Uterus (tissue), 4 donors: ENCODE measurements around the gene SYPL1. TPM values are rescaled to one million over a fixed set of nuclear protein-coding genes. Genes with fewer than 3 reads are reported as not detected.

Experiments used
- DNase-seq, 2 donors: peaks; one replicate each; pipeline ENCODE4 v3.0.0-alpha.2; 2019 to 2020
- H3K27ac ChIP-seq, 2 donors: fragments of 200-600 bp; sonication (generic); 1 replicate in 1 of 2; 2 replicates in 1 of 2; pipeline ENCODE4 v1.5.1; 2016 to 2018
- H3K27me3 ChIP-seq, 2 donors: fragments of 200-600 bp; sonication (generic); one replicate each; pipeline ENCODE4 v1.5.1; 2018 to 2019; ENCODE audit warnings: control low read depth in 1 of 2
- H3K36me3 ChIP-seq, 2 donors: fragments of 200-600 bp; sonication (generic); one replicate each; pipeline ENCODE4 v1.5.1; 2019; ENCODE audit warnings: control low read depth in 1 of 2
- H3K4me1 ChIP-seq, 2 donors: fragments of 200-600 bp; sonication (generic); one replicate each; pipeline ENCODE4 v1.5.1; 2018 to 2019; ENCODE audit warnings: control low read depth in 1 of 2
- H3K4me3 ChIP-seq, 2 donors: fragments of 200-600 bp; sonication (generic); 1 replicate in 1 of 2; 2 replicates in 1 of 2; pipeline ENCODE4 v1.5.1; 2018 to 2019; ENCODE audit warnings: mild to moderate bottlenecking in 1 of 2
- H3K9me3 ChIP-seq, 2 donors: fragments of 200-600 bp; sonication (generic); one replicate each; pipeline ENCODE4 v1.5.1; 2019; ENCODE audit warnings: control low read depth in 1 of 2
- POLR2A ChIP-seq, 2 donors: fragments of 450-650 bp; IDR thresholded peaks; one replicate each; pipeline ENCODE4 v1.6.1; 2016; ENCODE audit warnings: antibody characterized with exemption in 2 of 2, mild to moderate bottlenecking in 1 of 2, moderate library complexity in 1 of 2
- intact Hi-C: fragments of 100-400 bp; cut with DNase I; formaldehyde crosslinking; loops from one replicate; pipeline ENCODE4 v1.15.1; 2023; ENCODE audit warnings: low total_unique reads
- total RNA-seq, 4 donors: library from RNA; depleted of rRNA in 3 of 4; stranded (reverse); fragments of >200 nt in 3 of 4; gene quantifications; one replicate each; pipeline versions ENCODE4 v1.1.0 to v1.2.4, GENCODE V29; 2014 to 2023
- TF ChIP-seq, protein P1 (sequence below), 4 experiments: fragments of 200-600 bp in 2 of 4; fragments of 450-650 bp in 2 of 4; sonication (generic) in 2 of 4; IDR thresholded peaks; one replicate each; pipeline ENCODE4 v1.5.1; 2016 to 2019; ENCODE audit warnings: antibody characterized with exemption in 4 of 4, mild to moderate bottlenecking in 2 of 4, moderate library complexity in 1 of 4
- donor health status: DM: yes; HTN: yes; CAD: no.

The SYPL1 gene
- total RNA-seq, 4 donors from 2014 or later = 123 to 220 (median 131) TPM

DNA sequence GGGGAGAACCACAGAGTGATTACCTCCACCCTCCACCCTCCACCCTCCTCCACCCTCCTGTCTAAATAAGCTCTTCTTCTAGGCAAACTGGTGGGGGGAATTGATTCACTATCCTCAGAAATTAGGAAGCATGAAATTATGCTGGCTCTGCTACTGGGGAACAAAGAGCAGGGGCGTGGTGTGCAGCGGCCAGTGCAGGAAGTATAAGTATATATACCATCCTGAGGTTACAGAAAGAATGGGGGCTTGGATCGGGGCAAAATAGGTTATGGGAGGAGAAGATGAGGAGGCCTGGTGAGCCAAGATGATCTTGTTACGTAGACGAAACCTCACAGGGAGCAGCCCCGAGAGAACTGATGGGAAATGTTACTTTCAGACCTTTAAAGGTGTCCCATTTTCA lies 49.1 kb downstream of the SYPL1 start:
- H3K27me3 ChIP-seq = no peaks in the 10 kb centered on the region
- no peaks in the 10 kb centered on the region for H3K9me3 ChIP-seq
- H3K36me3 ChIP-seq = no peaks in the 10 kb centered on the region
- intact Hi-C loops = no loop called here
- DNase-seq = no peak
- peaks cover 0 to 10% of the 10 kb centered on the region in 2 donors for H3K4me1 ChIP-seq
- no peak overlapping the region for H3K27ac ChIP-seq
- no peak for TF ChIP-seq POLR2A (IDR thresholded peaks at IDR 0.05)
- TF ChIP-seq, protein P1, sequence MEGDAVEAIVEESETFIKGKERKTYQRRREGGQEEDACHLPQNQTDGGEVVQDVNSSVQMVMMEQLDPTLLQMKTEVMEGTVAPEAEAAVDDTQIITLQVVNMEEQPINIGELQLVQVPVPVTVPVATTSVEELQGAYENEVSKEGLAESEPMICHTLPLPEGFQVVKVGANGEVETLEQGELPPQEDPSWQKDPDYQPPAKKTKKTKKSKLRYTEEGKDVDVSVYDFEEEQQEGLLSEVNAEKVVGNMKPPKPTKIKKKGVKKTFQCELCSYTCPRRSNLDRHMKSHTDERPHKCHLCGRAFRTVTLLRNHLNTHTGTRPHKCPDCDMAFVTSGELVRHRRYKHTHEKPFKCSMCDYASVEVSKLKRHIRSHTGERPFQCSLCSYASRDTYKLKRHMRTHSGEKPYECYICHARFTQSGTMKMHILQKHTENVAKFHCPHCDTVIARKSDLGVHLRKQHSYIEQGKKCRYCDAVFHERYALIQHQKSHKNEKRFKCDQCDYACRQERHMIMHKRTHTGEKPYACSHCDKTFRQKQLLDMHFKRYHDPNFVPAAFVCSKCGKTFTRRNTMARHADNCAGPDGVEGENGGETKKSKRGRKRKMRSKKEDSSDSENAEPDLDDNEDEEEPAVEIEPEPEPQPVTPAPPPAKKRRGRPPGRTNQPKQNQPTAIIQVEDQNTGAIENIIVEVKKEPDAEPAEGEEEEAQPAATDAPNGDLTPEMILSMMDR (IDR thresholded peaks at IDR 0.05) = no peak
- H3K4me3 ChIP-seq = no peak overlapping the region

DNA sequence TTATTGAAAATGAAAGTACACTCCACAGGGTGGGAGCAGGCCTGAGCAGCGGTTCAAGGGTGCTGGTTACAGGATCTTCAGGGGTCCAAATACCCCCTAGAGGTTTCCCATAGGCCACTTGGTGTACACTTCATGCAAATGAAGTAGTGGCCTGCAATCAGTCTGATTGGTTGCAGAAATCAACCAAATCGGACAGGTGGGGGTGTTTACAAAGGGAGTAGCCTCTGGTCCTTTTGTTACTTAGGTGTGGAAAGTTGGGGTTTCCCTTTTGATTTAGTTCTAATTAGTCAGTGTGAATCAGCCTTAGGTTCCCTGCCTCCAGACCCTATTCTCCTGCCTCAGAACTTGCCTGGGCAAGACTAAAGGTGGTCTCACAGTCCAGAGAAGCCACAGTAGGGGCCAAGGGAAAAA lies 49.6 kb downstream of the SYPL1 start:
- intact Hi-C loops = no loop called here
- no peaks in the 10 kb centered on the region for H3K9me3 ChIP-seq
- no peak for DNase-seq
- H3K36me3 ChIP-seq = no peaks in the 10 kb centered on the region
- H3K27ac ChIP-seq = no peak overlapping the region
- no peak overlapping the region for H3K4me3 ChIP-seq
- TF ChIP-seq POLR2A (IDR thresholded peaks at IDR 0.05) = no peak
- TF ChIP-seq, protein P1 (IDR thresholded peaks at IDR 0.05) = no peak
- H3K27me3 ChIP-seq = no peaks in the 10 kb centered on the region
- peaks cover 0 to 10% of the 10 kb centered on the region in 2 donors for H3K4me1 ChIP-seq

DNA sequence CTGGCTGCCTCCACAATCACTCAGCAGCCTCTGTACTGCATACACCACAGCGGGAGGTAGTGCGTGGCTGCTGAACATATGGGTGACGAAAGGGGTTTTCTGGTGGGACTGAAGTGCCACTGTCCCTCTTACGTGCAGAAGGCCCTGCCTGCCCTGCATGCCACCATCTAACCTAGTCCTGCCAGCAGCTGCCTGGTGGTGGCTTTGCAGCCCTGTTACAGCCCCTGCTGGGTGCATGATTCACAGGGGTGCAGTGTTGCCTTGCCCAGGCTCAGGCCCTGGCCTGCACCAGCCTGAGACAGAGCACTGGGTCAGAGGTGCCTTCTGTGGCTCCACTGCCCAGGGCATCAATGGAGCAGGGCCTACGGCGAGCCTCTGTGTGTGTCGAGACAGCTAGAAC lies 50.1 kb downstream of the SYPL1 start:
- Histone ChIP-seq H3K27ac (no peak overlapping the region), H3K36me3 (no peaks in the 10 kb centered on the region), H3K27me3 (no peaks in the 10 kb centered on the region), H3K4me3 (no peak overlapping the region), H3K4me1 (peaks cover 0 to 10% of the 10 kb centered on the region in 2 donors), H3K9me3 (no peaks in the 10 kb centered on the region)
- intact Hi-C loops = no loop called here
- DNase-seq = peak in 1 of 2 donors; percentile 9
- no peak for TF ChIP-seq POLR2A (IDR thresholded peaks at IDR 0.05)
- TF ChIP-seq, protein P1 (IDR thresholded peaks at IDR 0.05) = no peak

DNA sequence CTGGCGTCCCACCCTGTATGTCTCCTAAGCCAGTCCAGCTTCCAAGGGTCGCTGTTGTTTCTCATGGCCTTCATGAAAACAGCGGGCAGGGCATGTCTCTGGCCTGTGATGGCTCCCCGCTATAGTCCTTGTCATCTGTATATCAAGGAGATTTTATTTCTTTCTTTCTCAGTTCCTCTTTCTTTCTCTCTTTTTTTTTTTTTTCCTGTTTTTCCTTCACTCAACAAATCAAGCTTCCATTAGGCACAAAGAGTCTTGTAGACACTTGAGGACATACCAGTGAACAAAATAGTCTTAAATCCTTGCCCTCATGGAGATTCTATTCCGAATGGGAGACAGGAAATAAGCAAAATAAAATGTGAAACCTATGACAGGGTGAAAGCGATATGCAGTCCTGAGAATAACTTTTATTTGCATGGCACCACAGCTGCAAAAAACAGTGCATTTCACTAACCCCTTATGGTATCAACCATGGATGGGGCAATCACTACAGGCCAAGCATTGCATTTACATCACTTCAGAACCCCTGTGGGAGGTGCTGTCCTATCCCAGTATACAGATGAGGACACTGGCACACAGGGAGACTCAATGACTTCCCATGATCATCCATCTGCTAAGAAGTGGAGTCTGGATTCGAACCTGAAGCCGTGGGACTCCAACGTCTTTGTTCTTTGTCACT lies 50.7 kb downstream of the SYPL1 start:
- no peak overlapping the region for H3K4me3 ChIP-seq
- no peaks in the 10 kb centered on the region for H3K36me3 ChIP-seq
- intact Hi-C loops = no loop called here
- no peaks in the 10 kb centered on the region for H3K9me3 ChIP-seq
- TF ChIP-seq, protein P1 (IDR thresholded peaks at IDR 0.05) = no peak
- no peak for TF ChIP-seq POLR2A (IDR thresholded peaks at IDR 0.05)
- peak in 1 of 2 donors; percentile 9 for DNase-seq
- H3K4me1 ChIP-seq = peaks cover 0 to 10% of the 10 kb centered on the region in 2 donors
- H3K27me3 ChIP-seq = no peaks in the 10 kb centered on the region
- H3K27ac ChIP-seq = no peak overlapping the region

DNA sequence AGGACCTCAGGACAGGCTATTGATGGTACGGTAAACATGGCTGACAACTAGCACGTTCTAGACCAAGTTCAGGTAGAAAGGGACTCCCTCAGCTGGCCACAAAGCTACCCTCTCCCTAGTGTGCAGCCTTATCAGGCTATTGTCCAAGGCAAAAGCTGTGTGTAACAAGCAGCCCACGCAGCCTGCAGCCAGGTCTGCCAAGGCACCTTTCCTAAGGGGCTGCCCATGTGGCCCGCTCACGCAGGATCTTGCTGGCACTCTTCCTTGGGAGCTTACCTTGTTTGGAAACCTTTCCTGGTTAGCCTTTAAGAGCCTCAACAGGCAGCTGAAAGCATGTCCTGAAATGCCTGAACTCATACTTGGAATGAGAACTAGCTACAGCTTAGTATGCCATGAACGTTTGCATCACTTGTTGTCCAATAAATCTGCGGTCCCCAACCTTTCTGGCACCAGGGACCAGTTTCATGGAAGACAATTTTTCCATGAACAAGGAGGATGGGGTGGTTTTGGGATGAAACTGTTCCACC lies 51.7 kb downstream of the SYPL1 start:
- Histone ChIP-seq H3K4me1 (peaks cover 0 to 10% of the 10 kb centered on the region in 2 donors), H3K36me3 (no peaks in the 10 kb centered on the region), H3K27me3 (no peaks in the 10 kb centered on the region), H3K27ac (no peak overlapping the region), H3K4me3 (no peak overlapping the region), H3K9me3 (no peaks in the 10 kb centered on the region)
- peak in 1 of 2 donors; percentile 7 for DNase-seq
- intact Hi-C loops = no loop called here
- TF ChIP-seq POLR2A (IDR thresholded peaks at IDR 0.05) = no peak
- TF ChIP-seq, protein P1 (IDR thresholded peaks at IDR 0.05) = no peak
